Caco-2 (cell line): Measurements from ENCODE around the gene SRPK2. TPM values are rescaled to one million over a fixed set of nuclear protein-coding genes. Genes with fewer than 3 reads are reported as not detected.

Experiments
- BruUV-seq: library from RNA; stranded (reverse); fragments of 400-500 nt; replicated peaks from 2 replicates; lab custom pipeline; 2021; lab: Mats Ljungman, UMichigan
- CTCF ChIA-PET: fragments of 300-600 bp; sonication (Branson Sonifier 250); formaldehyde crosslinking; loops from one replicate; lab custom pipeline; 2022; ENCODE audit warnings: antibody characterized with exemption; lab: Charles Lee
- POLR2A ChIA-PET: fragments of 300-600 bp; sonication (Branson Sonifier 250); formaldehyde crosslinking; loops from one replicate; lab custom pipeline; 2022; ENCODE audit warnings: antibody characterized with exemption; lab: Charles Lee
- DNase-seq, 2 experiments: peaks; one replicate each; pipeline versions ENCODE4 v3.0.0 to v3.0.0-alpha.2; 2020 to 2022
- H3K27me3 ChIP-seq: replicated peaks from 2 replicates; pipeline ENCODE4 v1.6.0; 2011; ENCODE audit warnings: low read length; ENCODE audit not compliant: control insufficient read depth, insufficient read depth
- H3K36me3 ChIP-seq: 2 replicates; pipeline ENCODE4 v1.5.1; 2011; ENCODE audit warnings: low read length; ENCODE audit not compliant: control insufficient read depth, insufficient read depth
- H3K4me1 ChIP-seq: fragments of 250-450 bp; sonication (Bioruptor Pico); 2 replicates; pipeline ENCODE4 v1.5.1; 2020; ENCODE audit warnings: mild to moderate bottlenecking
- H3K4me3 ChIP-seq: 2 replicates; pipeline ENCODE4 v1.5.1; 2011; ENCODE audit warnings: low read depth, mild to moderate bottlenecking, control low read depth, low read length
- H3K9me3 ChIP-seq: fragments of 250-450 bp; sonication (Bioruptor Pico); 2 replicates; pipeline ENCODE4 v1.5.1; 2020; ENCODE audit warnings: mild to moderate bottlenecking, moderate library complexity
- H3K27ac Mint-ChIP-seq: one replicate; pipeline ENCODE4 v1.8.0; 2022; ENCODE audit warnings: mixed read lengths; ENCODE audit not compliant: unreplicated experiment
- H3K27me3 Mint-ChIP-seq: one replicate; pipeline ENCODE4 v1.8.0; 2022; ENCODE audit warnings: mixed read lengths; ENCODE audit not compliant: insufficient read depth, unreplicated experiment
- H3K36me3 Mint-ChIP-seq: one replicate; pipeline ENCODE4 v1.8.0; 2022; ENCODE audit warnings: mild to moderate bottlenecking, mixed read lengths; ENCODE audit not compliant: insufficient read depth, unreplicated experiment
- H3K4me1 Mint-ChIP-seq: one replicate; pipeline ENCODE4 v1.8.0; 2022; ENCODE audit warnings: low read depth, mixed read lengths; ENCODE audit not compliant: unreplicated experiment
- H3K4me3 Mint-ChIP-seq: one replicate; pipeline ENCODE4 v1.8.0; 2022; ENCODE audit warnings: mild to moderate bottlenecking, moderate library complexity, mixed read lengths; ENCODE audit not compliant: unreplicated experiment
- H3K9me3 Mint-ChIP-seq: one replicate; pipeline ENCODE4 v1.8.0; 2022; ENCODE audit warnings: mixed read lengths; ENCODE audit not compliant: unreplicated experiment
- intact Hi-C: fragments of 100-400 bp; cut with micrococcal nuclease; formaldehyde crosslinking; loops from one replicate; pipeline ENCODE4 v1.10.0; 2022; ENCODE audit not compliant: unreplicated experiment
- total RNA-seq: library from RNA; stranded (reverse); gene quantifications from 2 replicates; pipeline ENCODE4 v1.2.3, GENCODE V29; 2022
- TF ChIP-seq, protein P1 (sequence below), 2 experiments: fragments of 200-600 bp in 1 of 2; IDR thresholded peaks; 1 replicate in 1 of 2; 2 replicates in 1 of 2; pipeline versions ENCODE4 v1.5.1 to v1.8.0; 2011 to 2022; ENCODE audit warnings: antibody characterized with exemption in 1 of 2, control low read depth in 1 of 2, inconsistent platforms in 1 of 2, low read depth in 1 of 2, low read length in 1 of 2, mild to moderate bottlenecking in 1 of 2, moderate library complexity in 1 of 2; ENCODE audit not compliant: insufficient read depth in 1 of 2, severe bottlenecking in 1 of 2, unreplicated experiment in 1 of 2

The SRPK2 gene
- total RNA-seq, 1 experiment from 2014 or later = 39.9 TPM

DNA sequence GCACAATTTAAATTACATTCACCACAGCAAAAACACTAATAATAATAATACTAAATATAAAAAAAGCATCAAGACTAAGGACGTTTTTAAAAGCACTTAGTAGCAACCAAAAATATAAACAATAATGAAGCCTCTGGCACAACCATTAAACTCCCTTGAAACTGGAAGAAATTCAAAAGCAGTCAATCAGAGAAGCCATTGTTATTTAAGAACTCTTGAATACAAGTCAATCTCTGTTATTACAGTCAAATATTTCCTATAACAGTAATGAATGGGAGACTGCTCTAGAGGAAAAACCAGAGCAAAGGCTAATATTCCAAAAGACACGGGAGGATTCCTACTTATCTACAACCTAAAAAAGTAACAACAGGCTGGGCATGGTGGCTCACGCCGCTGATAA is 210.5 kb downstream of the SRPK2 start:
- Histone ChIP-seq H3K4me3 (no peak overlapping the region), H3K36me3 (no peaks in the 10 kb centered on the region), H3K9me3 (no peaks in the 10 kb centered on the region; the same call in 1 of the 2 replicates), H3K4me1 (no peaks in the 10 kb centered on the region), H3K27me3 (no peaks in the 10 kb centered on the region)
- POLR2A ChIA-PET = no interaction called here
- Mint-ChIP-seq H3K27ac (no peak overlapping the region), H3K27me3 (no peaks in the 10 kb centered on the region), H3K4me1 (no peaks in the 10 kb centered on the region), H3K9me3 (no peaks in the 10 kb centered on the region), H3K36me3 (peaks cover 5% of the 10 kb centered on the region), H3K4me3 (no peak overlapping the region)
- CTCF ChIA-PET = no interaction called here
- intact Hi-C loops = no loop called here
- BruUV-seq = no TSS peak
- DNase-seq = no peak
- TF ChIP-seq, protein P1, sequence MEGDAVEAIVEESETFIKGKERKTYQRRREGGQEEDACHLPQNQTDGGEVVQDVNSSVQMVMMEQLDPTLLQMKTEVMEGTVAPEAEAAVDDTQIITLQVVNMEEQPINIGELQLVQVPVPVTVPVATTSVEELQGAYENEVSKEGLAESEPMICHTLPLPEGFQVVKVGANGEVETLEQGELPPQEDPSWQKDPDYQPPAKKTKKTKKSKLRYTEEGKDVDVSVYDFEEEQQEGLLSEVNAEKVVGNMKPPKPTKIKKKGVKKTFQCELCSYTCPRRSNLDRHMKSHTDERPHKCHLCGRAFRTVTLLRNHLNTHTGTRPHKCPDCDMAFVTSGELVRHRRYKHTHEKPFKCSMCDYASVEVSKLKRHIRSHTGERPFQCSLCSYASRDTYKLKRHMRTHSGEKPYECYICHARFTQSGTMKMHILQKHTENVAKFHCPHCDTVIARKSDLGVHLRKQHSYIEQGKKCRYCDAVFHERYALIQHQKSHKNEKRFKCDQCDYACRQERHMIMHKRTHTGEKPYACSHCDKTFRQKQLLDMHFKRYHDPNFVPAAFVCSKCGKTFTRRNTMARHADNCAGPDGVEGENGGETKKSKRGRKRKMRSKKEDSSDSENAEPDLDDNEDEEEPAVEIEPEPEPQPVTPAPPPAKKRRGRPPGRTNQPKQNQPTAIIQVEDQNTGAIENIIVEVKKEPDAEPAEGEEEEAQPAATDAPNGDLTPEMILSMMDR (IDR thresholded peaks at IDR 0.05; ENCODE audit: insufficient read depth in 1 of 2, low read depth in 1 of 2, low read length in 1 of 2, severe bottlenecking in 1 of 2, unreplicated experiment in 1 of 2) = no peak

DNA sequence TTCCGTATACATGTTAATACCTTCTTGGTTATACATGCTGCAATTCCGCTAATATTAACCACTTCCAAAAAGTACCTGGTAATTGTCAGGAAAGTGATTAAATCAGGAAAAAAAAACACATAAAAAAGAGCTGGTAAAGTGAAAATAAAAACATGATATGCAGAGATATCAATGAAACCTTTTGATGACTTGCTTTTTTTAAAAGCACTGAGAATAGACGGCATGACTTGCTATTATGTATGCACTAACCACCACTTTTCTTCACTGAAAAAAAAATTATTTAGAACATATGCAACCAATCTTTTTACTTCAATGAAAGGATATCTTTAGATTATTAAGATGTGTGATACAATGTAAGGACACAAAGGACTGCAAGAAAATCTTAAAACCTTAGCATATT is 211.7 kb downstream of the SRPK2 start:
- H3K27me3 Mint-ChIP-seq = no peaks in the 10 kb centered on the region
- Histone ChIP-seq H3K27me3 (no peaks in the 10 kb centered on the region), H3K9me3 (no peaks in the 10 kb centered on the region; the same call in 1 of the 2 replicates), H3K4me3 (no peak overlapping the region), H3K4me1 (no peaks in the 10 kb centered on the region), H3K36me3 (no peaks in the 10 kb centered on the region)
- no peaks in the 10 kb centered on the region for H3K9me3 Mint-ChIP-seq
- TF ChIP-seq, protein P1 (IDR thresholded peaks at IDR 0.05; ENCODE audit: insufficient read depth in 1 of 2, low read depth in 1 of 2, low read length in 1 of 2, severe bottlenecking in 1 of 2, unreplicated experiment in 1 of 2) = no peak
- CTCF ChIA-PET = no interaction called here
- H3K4me1 Mint-ChIP-seq = no peaks in the 10 kb centered on the region
- POLR2A ChIA-PET = no interaction called here
- peaks cover 5% of the 10 kb centered on the region for H3K36me3 Mint-ChIP-seq
- intact Hi-C loops = no loop called here
- H3K4me3 Mint-ChIP-seq = no peak overlapping the region
- no TSS peak for BruUV-seq
- H3K27ac Mint-ChIP-seq = no peak overlapping the region
- DNase-seq = no peak

DNA sequence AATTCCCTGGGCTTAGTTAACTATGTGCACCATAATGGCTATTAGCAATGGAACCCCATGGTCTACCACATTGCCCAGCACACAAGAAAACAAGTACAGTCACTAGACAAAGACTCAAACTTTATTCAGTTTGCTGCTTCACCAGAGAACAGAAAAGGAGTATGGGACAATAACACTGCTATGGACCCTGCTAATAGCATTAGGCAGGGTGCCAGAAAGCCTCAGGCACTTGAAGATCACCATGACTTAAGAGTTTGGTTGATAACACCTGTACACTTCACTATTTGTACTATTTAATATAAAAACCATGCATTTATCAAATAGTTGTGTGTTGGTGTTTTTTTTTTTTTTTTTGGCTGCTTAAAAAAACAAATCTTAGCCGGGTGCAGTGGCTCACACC is 215.1 kb downstream of the SRPK2 start:
- no peaks in the 10 kb centered on the region for H3K4me1 Mint-ChIP-seq
- H3K9me3 ChIP-seq = no peaks in the 10 kb centered on the region
- intact Hi-C loops = no loop called here
- H3K27me3 Mint-ChIP-seq = no peaks in the 10 kb centered on the region
- ChIA-PET CTCF (no interaction called here), POLR2A (no interaction called here)
- H3K4me3 ChIP-seq = no peak overlapping the region
- no peaks in the 10 kb centered on the region for H3K27me3 ChIP-seq
- H3K27ac Mint-ChIP-seq = no peak overlapping the region
- H3K4me3 Mint-ChIP-seq = no peak overlapping the region
- H3K9me3 Mint-ChIP-seq = no peaks in the 10 kb centered on the region
- H3K4me1 ChIP-seq = no peaks in the 10 kb centered on the region
- TF ChIP-seq, protein P1 (IDR thresholded peaks at IDR 0.05; ENCODE audit: insufficient read depth in 1 of 2, low read depth in 1 of 2, low read length in 1 of 2, severe bottlenecking in 1 of 2, unreplicated experiment in 1 of 2) = no peak
- no peaks in the 10 kb centered on the region for H3K36me3 Mint-ChIP-seq
- no peaks in the 10 kb centered on the region for H3K36me3 ChIP-seq
- no peak for DNase-seq
- BruUV-seq = no TSS peak
